SIG-M5 treated with dmso at 0.1 percent for 504 hours (cell line): ENCODE results near the gene MRPL22.
"Not testable (repeated sequence)": the region's sequence is repeated elsewhere in the genome, so short reads cannot be mapped to it uniquely, and the experiment has no call there.

Experiments
- DNase-seq: peaks from one replicate; lab custom pipeline; 2025; ENCODE audit not compliant: unreplicated experiment; lab: John Stamatoyannopoulos, UW

The MRPL22 gene

DNA sequence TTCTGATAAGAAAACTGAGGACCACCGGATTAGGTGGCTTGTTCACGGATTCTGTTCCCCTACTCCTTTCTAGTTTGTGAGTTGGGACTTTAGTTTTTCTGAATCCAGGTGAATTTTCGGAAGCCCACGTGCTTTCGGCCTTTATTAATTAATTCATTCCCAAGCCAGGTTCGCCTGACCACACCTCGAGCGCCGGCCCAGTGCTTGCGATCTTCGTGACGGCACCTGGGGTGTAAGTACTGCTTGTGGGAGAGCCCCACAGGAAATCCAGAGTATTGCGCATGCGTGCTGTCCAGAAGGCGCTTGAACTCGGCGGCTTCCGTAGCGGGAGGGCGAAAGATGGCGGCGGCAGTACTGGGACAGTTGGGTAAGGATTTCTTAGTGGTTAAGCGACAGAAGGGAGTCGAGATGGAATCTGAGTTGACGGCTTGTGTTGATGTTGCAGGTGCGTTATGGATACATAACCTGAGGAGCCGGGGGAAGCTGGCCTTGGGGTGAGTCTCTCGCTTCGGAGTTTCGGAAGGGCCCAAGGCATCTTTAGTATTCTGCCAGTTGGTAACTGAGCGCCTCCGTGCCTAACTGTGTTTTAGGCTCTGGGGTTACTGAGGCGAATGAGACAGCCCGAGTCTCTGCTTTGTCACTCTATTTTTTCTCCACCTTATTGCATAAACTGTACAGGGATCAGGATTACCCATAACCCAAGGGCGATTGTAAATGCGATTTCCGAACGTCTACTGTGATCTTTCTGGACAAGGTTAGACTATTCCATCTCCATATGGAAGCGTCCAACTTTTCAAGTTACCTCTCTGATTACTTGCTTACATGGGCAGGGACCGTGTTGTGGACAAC, at the start of gene MRPL22:
Gene MRPL22 (plus strand): TSS at position 302 of the 849 bp plus-strand sequence. CDS start 38 bp downstream, at position 340.
- peak; percentile 94 for DNase-seq

DNA sequence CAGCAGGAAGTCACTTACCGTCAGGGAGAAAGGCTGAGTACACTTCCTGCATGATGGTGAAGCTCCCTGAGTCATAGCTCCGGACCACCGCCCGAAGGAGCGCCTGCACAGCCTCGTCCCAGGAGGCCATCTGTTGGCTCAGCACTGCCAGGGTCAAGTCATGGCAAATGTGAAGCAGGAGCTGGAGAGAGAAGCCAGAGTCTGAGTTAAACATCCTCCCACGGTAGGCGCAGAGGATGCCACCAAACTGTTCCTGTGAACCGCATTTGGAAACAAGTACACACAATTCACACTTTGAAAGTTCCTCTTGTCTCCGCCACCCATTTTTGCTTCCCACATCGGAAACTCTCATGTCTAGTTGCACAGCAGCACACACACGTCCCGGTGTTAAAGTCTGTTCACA, 48.5 kb upstream of the MRPL22 start:
- no peak for DNase-seq

DNA sequence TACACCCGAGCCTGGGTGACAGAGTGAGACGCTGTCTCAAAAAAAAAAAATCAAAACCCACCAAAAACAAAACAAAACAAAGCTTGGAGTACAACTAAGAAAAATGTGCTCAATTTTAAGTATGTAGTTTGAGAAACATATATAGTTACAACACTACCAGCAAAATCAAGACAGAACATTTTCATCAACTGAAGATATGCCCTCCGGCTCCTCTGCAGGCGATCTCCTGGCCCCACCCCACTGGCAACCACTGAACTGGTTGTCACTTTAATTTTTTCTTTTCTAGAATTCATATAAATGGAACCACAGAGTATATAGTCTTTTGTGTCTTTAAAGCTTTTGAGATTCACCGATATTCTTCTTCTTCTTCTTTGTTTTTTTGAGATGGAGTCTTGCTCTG, 47.5 kb upstream of the MRPL22 start:
- DNase-seq: no peak

GRCh38 chr5:154895606-154896561, 45.0 kb upstream of the MRPL22 start:
- no peak for DNase-seq

DNA sequence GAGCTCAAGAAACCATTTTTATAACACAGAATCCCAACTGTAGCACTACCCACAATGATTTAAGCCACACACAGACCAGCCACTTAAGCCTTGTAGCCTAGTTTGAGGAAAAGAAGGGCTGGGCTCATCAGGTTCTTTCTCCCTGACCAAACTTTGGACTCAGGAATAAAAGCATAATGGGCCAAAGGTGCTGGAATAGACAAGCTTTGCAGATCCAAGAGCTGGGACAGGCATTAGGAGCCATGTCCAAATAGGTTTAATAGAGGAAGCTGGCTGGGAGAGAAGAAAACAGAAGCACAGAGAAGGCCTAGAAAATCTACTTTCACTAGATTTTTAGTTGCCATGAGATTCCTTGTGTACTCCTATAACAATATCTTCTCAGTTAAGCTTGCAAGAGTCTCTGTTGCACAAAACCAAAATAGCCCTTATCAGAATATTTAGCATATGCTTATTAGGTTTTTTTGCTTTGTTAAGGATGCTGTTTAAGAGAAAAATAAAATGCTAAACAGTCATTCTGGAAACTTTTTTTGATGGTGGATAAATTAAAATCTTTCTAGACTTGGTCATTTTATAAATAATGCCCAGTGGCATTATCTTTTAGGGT, 44.2 kb upstream of the MRPL22 start:
- DNase-seq: no peak

DNA sequence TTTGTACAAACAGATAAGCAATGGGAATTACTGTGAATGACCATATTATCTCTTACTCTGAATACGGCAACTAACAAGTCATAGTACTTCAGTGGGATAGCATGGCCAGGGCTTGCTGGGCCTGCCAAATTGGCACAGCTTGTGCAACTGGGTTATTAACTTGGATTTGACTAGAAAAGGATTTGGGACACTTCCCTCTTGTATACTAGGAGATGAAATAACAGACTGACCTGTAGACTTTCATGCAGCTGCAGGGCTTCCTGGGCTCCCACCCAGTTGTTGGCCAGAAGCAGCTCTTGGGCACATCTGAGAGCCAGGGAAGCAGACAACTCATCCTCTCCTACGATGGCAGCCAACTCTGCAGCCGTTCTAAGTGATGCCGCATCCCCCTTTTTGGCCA, 42.7 kb upstream of the MRPL22 start:
- no peak for DNase-seq

- no peak for DNase-seq
Measured at GRCh38 chr5:154899151-154899816, 41.6 kb upstream of the MRPL22 start.

GRCh38 chr5:154900066-154900465, 40.8 kb upstream of the MRPL22 start:
- no peak for DNase-seq

- no peak for DNase-seq
Measured at GRCh38 chr5:154901276-154901675, 39.6 kb upstream of the MRPL22 start.

DNA sequence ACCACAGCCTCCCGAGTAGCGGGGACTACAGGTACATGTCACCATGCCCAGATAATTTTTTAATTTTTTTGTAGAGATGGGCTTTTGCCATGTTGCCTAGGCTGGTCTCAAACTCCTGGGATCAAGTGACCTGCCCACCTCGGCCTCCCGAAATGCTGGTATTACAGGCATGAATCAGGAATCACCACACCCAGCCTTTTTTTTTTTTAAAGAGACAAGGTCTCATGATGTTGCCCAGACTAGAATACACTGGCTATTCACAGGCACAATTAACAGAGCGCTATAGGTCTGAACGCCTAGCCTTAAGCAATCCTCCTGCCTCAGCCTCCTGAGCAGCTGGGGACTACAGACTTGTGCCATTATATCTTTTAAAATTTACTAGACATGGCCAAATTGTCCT, 39.0 kb upstream of the MRPL22 start:
- DNase-seq: no peak

GRCh38 chr5:154905601-154906000, 35.3 kb upstream of the MRPL22 start:
- not testable (repeated sequence) for DNase-seq

DNA sequence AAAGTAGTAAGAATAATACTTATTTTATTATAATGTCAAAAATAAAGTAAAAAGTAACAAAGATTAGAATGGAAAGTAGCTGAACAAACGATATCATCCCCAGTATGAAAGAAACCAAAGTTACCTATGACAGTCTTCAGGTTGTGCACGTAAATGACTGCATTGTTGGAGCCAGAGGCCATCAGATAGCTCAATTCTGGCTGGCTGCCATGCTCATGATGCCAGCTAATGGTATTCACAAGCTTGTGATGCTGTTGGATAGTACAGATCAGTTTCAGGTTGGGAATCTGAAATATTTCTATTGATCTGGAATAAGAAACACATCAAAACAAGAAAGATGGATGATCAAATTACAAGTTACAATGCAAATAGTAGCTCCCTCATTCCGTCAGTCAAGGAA, 24.0 kb upstream of the MRPL22 start:
- no peak for DNase-seq

DNA sequence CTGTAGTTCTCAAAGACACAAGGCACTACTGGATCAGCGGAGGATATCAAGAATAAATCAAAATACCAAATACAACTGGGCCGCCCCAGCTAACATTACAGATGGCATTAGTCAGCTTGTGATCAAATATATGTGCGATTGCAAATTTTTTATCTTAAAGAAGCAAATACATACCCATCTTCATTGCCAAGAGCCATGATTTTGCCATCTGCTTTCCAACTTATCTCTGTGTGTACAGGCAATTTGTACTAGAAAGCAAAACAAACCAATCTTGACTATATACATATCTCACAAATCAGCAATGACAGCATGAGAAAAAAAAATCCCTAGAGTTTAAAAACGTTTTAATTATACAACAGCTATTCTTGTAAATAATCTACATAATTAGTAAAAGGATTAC, 23.1 kb upstream of the MRPL22 start:
- DNase-seq: no peak

DNA sequence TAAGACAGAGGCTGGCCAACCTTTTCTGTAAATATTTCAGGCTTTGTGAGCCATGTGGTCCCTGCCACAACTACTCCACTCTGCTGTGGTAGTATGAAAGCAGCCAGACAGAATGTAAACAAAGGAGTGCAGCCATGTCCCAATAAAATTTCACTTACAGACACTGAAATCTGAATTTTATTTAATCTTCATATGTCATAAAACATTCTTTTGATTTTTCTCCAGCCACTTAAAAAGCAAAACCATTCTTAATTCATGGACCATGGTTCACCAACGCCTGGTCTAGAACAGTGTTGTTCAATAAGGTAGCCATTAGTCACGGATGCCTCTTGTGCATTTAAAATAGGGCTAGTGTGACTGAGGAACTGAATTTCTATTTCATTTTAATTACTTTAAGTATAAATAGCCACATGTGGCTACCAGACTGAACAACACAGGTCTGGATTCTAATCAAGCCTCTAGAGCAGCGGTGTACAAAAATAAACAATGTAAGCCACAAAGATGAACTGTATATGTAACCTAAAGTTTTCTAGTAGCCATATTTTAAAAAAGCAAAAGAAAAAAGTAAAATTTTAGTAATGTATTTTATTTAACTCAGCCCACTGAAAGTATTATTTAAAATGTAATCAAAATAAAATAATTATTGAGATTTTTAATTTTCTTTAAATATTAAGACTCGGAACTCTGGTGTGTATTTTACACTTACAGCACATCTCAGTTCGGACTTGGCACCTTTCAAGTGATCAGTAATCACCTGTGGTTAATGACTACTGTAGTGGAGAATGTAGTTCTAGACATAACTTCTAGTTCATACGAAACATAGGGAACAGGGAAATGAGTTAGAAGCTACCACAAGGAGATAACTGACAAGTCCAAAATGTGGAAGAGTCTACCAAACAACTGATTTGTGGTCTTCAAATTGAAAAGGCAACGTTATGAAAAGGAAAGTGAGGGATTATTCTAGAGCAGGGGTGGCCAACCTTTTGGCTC, 17.1 kb upstream of the MRPL22 start:
- no peak for DNase-seq

DNA sequence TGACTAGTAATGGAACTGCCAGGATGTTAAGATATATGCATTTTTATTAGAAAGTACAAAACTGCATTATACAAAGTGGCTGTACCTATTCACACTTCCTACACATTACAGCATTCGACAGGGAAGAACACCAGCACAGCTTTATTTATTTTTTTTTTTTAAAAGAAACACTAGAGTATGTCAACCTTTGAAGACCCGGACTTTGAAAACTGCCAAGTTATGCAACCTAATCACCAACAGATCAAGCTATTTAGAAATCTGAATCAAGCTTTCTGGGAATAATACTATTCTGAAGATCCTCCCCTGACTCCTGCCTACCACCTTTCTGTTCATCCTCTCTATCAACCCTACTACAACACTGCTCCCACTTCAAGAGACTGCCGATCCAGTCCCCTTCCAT, 7.3 kb upstream of the MRPL22 start:
- DNase-seq: no peak

GRCh38 chr5:154934881-154935280, 6.0 kb upstream of the MRPL22 start:
- no peak for DNase-seq

DNA sequence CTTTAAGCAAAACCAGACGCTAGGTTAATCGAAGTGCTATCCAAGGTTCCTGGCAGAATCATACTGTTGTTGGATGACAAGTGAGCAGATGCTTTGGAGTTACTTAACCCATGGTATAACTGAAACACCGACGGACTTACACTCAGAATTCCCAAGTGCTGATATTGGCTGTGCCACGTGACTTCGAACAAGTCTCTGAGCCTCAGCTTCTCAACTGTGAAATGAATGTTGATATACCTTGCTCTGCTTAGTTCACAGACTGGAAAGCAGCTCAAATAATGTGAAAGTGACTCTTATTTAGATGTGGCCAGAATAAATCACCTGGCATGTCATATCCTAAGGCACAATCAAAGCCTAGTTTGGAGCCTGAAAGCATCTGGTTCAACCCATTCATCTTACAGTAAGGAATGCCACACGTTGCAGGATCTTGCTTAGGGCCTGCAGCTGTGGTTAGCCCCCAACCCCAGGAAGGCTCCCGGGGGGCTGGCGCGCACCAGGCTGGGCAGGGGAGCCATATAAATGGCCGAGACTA, 3.6 kb upstream of the MRPL22 start:
- DNase-seq: no peak

GRCh38 chr5:154937718-154938466, 3.0 kb upstream of the MRPL22 start, which contains the start of gene GEMIN5:
GEMIN5 (minus strand) TSS chr5:154938211; CDS start chr5:154938133, 78 bp downstream.
- DNase-seq: peak; percentile 88

GRCh38 chr5:154939387-154939786, 1.5 kb upstream of the MRPL22 start:
- not testable (repeated sequence) for DNase-seq
